COLO829 (cell line): ENCODE measurements around the gene TLR9.

ENCODE experiments used
- DNase-seq: peaks from one replicate; pipeline ENCODE4 v3.0.0; 2012; ENCODE audit warnings: low spot score

TLR9 gene

GRCh38 chr3:52216585-52217408 is 8.6 kb downstream of the TLR9 start:
- no peak for DNase-seq

GRCh38 chr3:52215351-52215750 is 10.1 kb downstream of the TLR9 start:
- no peak for DNase-seq

GRCh38 chr3:52213901-52214300 is 11.5 kb downstream of the TLR9 start:
- no peak for DNase-seq

- DNase-seq: no peak
Measured at GRCh38 chr3:52213005-52213404, 12.4 kb downstream of the TLR9 start.

GRCh38 chr3:52211268-52211891 is 14.1 kb downstream of the TLR9 start:
- DNase-seq: no peak

- no peak for DNase-seq
Measured at GRCh38 chr3:52210550-52211046, 14.8 kb downstream of the TLR9 start.

GRCh38 chr3:52210037-52210436 is 15.4 kb downstream of the TLR9 start:
- DNase-seq: no peak

- no peak for DNase-seq
Measured at GRCh38 chr3:52208556-52208955, 16.9 kb downstream of the TLR9 start.

- DNase-seq: no peak
Measured at GRCh38 chr3:52205727-52206372, 19.6 kb downstream of the TLR9 start.

GRCh38 chr3:52204337-52205073 is 20.9 kb downstream of the TLR9 start:
- no peak for DNase-seq

GRCh38 chr3:52203701-52204100 is 21.7 kb downstream of the TLR9 start:
- no peak for DNase-seq

- no peak for DNase-seq
Measured at GRCh38 chr3:52202384-52203077, 22.9 kb downstream of the TLR9 start.

GRCh38 chr3:52200981-52201679 is 24.3 kb downstream of the TLR9 start:
- no peak for DNase-seq

- DNase-seq: no peak
Measured at GRCh38 chr3:52198643-52199608, 26.5 kb downstream of the TLR9 start.

- peak; percentile 98 for DNase-seq
Measured at GRCh38 chr3:52197842-52198625, 27.4 kb downstream of the TLR9 start, which contains the start of gene ALAS1. Gene ALAS1, plus strand, starts transcription at chr3:52198160. Its CDS starts 1,082 bp downstream, at chr3:52199242.

- DNase-seq: no peak
Measured at GRCh38 chr3:52197499-52197841, 28.0 kb downstream of the TLR9 start.

- no peak for DNase-seq
Measured at GRCh38 chr3:52196977-52197376, 28.5 kb downstream of the TLR9 start.

- peak; percentile 56 for DNase-seq
Measured at GRCh38 chr3:52195823-52196331, 29.6 kb downstream of the TLR9 start.

- DNase-seq: no peak
Measured at GRCh38 chr3:52195291-52195597, 30.2 kb downstream of the TLR9 start.
